Measurements from ENCODE around the gene GATA3. TPM values are rescaled to one million over a fixed set of nuclear protein-coding genes. Genes with fewer than 3 reads are reported as not detected.
A peak's percentile ranks its signal among the peaks of the same experiment; 100 is the strongest.

The GATA3 gene
- total and polyA plus RNA-seq, 8 donors, result 1.7 to 4.7 (median 2.7) TPM

DNA sequence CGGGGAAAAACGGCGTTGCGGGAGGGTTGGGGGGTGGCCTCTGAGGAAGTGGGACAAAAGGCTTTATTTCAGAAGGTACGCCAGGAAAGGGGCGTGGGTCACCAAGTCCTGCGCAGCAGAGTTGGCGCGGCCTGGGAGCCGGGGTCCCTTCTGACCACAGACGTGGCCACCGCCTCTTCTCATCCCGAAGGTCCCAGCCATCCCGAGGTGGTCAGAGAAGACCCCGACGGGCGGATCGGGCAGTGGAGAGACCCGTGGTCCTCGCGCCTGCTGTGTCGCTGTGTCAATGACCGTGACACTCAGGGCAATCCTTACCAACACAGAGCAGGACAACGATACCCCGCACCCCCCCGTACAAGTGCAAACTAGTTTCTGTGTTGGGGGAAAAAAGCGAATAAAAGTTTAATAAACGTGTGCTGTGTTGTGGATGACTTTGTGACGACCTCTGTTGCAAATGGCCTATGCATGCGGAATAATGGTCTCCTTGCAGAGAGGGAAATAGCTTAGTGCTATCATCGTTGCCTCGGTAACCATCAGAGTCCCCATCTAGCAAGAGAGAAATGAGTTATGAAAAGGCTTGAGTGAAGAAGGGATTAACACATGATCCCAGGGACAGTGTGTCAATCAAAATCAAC, 19.4 kb upstream of the GATA3 start:
- intact Hi-C loops (cut with DNase I), result no loop called here
- no peak for ATAC-seq
- no peak overlapping the region for H3K4me3 ChIP-seq
- peaks cover 6 to 13% of the 10 kb centered on the region in 2 donors for H3K4me1 ChIP-seq
- DNase-seq, result peak in 1 of 4 donors; percentile 61
- H3K27ac ChIP-seq, result no peak overlapping the region
- TF ChIP-seq, protein P1, sequence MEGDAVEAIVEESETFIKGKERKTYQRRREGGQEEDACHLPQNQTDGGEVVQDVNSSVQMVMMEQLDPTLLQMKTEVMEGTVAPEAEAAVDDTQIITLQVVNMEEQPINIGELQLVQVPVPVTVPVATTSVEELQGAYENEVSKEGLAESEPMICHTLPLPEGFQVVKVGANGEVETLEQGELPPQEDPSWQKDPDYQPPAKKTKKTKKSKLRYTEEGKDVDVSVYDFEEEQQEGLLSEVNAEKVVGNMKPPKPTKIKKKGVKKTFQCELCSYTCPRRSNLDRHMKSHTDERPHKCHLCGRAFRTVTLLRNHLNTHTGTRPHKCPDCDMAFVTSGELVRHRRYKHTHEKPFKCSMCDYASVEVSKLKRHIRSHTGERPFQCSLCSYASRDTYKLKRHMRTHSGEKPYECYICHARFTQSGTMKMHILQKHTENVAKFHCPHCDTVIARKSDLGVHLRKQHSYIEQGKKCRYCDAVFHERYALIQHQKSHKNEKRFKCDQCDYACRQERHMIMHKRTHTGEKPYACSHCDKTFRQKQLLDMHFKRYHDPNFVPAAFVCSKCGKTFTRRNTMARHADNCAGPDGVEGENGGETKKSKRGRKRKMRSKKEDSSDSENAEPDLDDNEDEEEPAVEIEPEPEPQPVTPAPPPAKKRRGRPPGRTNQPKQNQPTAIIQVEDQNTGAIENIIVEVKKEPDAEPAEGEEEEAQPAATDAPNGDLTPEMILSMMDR (IDR thresholded peaks at IDR 0.05), result no peak
- no peaks in the 10 kb centered on the region for H3K36me3 ChIP-seq
- peaks cover 79 to 100% of the 10 kb centered on the region in 2 donors for H3K27me3 ChIP-seq
- H3K9me3 ChIP-seq, result no peaks in the 10 kb centered on the region

DNA sequence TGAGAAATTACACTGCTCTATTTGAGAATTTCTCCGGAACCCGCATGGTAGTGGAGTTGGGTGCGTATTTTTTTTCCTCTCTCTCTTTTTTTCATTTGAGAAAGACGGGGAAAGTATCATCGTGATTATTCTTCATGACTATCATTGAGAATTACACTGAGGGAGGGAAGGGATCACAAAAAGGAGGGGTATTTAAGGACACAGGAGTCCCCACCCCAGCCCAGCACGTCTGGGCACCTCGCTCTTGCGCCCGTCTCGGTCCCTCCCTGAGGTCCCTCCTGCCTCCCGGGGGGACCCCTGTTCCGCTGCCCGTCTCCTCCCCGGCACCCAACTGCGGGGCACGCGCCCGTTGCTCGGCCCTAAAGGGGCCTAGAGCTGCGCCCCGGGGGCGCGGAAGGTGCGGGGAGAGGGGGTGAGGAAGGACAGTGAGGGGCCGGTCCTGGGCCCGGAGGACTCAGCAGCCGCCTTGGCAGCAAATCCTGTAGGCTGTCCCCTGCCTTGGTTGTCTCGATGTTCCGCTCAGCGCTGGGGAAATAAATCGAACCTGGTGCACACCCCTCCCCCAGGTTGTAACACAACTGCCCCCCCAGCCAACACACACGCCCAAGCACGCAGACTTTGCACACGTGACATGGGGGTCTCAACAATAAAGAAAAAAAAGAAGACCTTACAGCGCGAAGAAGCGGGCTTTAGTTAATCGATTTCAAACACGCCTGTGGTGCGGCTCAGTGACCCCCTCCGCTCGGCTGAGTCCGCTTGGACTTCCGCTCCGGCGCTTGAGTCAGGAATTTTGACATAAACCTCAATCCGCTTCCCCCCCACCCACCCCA, 18.6 kb upstream of the GATA3 start:
- DNase-seq (no peak), ATAC-seq (no peak)
- no peaks in the 10 kb centered on the region for H3K9me3 ChIP-seq
- no peaks in the 10 kb centered on the region for H3K36me3 ChIP-seq
- no peak overlapping the region for H3K27ac ChIP-seq
- H3K4me1 ChIP-seq, result peaks cover 6 to 13% of the 10 kb centered on the region in 2 donors
- peaks cover 86 to 100% of the 10 kb centered on the region in 2 donors for H3K27me3 ChIP-seq
- H3K4me3 ChIP-seq, result no peak overlapping the region
- intact Hi-C loops (cut with DNase I), result no loop called here
- TF ChIP-seq, protein P1 (IDR thresholded peaks at IDR 0.05), result no peak

DNA sequence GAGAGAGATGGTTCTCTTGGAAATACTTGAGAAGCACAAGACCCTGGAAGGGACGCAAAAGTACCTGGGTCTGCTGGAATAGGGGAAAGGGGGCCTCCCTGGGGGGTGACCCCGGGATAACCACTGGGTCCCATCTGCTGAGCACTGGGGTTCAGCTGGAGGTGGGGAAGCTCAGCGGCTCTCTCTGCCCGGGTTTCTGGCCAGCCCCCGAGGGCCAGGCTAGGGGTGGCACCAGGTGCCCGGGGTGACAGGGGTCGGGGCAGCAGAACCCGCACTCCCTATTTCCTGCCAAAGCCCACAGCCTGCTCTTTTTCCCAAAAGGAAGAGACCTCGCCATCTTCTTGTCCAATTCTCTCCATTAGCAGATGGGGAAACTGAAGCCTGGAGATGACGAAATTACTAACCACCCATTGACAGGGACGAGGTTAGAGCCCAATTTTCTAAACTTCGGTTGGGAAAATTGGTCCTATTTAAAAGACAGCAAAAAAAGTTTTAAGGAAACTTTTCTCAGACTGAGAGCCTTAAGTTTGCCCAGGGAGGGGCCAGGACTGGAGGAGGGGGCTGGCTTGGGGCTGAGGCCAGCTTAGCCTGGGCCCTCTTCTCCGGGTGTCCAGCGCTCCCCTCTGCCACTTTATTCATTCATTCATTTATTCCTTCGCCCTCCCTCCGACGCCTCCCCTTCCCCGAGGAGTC, 17.8 kb upstream of the GATA3 start:
- H3K36me3 ChIP-seq, result no peaks in the 10 kb centered on the region
- peaks cover 6 to 13% of the 10 kb centered on the region in 2 donors for H3K4me1 ChIP-seq
- no peak for DNase-seq
- TF ChIP-seq, protein P1 (IDR thresholded peaks at IDR 0.05), result no peak
- H3K27me3 ChIP-seq, result peaks cover 91 to 100% of the 10 kb centered on the region in 2 donors
- intact Hi-C loops (cut with DNase I), result no loop called here
- ATAC-seq, result no peak
- H3K27ac ChIP-seq, result no peak overlapping the region
- H3K4me3 ChIP-seq, result no peak overlapping the region
- no peaks in the 10 kb centered on the region for H3K9me3 ChIP-seq

DNA sequence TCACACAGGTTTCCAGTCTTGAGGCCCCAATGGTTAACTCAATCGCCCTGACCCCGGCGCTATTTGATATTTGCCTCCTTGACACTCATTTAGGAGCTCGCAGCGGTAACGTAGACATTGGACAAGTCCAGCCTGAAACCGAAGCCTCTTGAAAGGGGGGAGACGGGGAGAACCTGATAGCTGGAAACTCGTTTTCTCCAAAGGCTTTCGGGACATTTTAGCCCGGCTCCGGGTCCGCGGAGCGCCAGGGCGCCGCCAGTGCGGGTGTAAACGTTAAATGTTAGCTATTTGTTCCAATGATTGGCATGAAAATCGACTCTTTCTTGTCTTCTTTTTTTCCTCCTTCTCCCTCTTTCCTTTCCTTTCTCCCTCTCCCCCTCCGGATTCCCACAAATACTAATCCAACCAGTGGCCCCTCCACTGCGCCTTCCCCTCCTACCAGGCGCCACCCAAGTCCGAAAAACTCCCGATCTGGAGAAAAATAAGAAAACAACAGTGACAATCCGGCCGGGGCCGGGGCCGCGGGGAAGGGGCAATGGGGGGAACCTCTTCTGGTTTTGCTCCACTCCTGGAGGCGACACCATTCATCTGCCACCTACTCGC, 17.2 kb upstream of the GATA3 start:
- intact Hi-C loops (cut with DNase I), result no loop called here
- ATAC-seq, result no peak
- DNase-seq, result no peak
- no peak overlapping the region for H3K27ac ChIP-seq
- H3K27me3 ChIP-seq, result peaks cover 96 to 100% of the 10 kb centered on the region in 2 donors
- H3K36me3 ChIP-seq, result no peaks in the 10 kb centered on the region
- no peaks in the 10 kb centered on the region for H3K9me3 ChIP-seq
- TF ChIP-seq, protein P1 (IDR thresholded peaks at IDR 0.05), result no peak
- no peak overlapping the region for H3K4me3 ChIP-seq
- H3K4me1 ChIP-seq, result peaks cover 6 to 13% of the 10 kb centered on the region in 2 donors

All from left lung (tissue), 10 donors.